Prostate gland (tissue), 2 donors: ENCODE data around the gene INPP4B. TPM values are rescaled to one million over a fixed set of nuclear protein-coding genes. Genes with fewer than 3 reads are reported as not detected.

ENCODE experiments used
- DNase-seq: peaks from one replicate; pipeline ENCODE4 v3.0.0-alpha.2; 2019; ENCODE audit warnings: low spot score
- H3K27ac ChIP-seq, 2 donors: fragments of 200-600 bp; sonication (generic); 2 replicates each; pipeline ENCODE4 v1.5.1; 2017 to 2019
- H3K27me3 ChIP-seq: fragments of 200-600 bp; sonication (generic); replicated peaks from 2 replicates; pipeline ENCODE4 v1.5.1; 2019; ENCODE audit not compliant: insufficient read depth
- H3K36me3 ChIP-seq, 2 donors: fragments of 200-600 bp; sonication (generic); 1 replicate in 1 of 2; 2 replicates in 1 of 2; pipeline versions ENCODE4 v1.5.1 to v1.8.1; 2017 to 2019
- H3K4me1 ChIP-seq: fragments of 200-600 bp; sonication (generic); replicated peaks from 2 replicates; pipeline ENCODE4 v1.5.1; 2019
- H3K4me3 ChIP-seq, 2 donors: fragments of 200-600 bp; sonication (generic); 2 replicates each; pipeline ENCODE4 v1.5.1; 2017 to 2019
- H3K9me3 ChIP-seq: fragments of 200-600 bp; sonication (generic); 2 replicates; pipeline ENCODE4 v1.5.1; 2017
- CTCF ChIP-seq, 4 experiments: fragments of 200-600 bp in 2 of 4; fragments of 450-650 bp in 2 of 4; sonication (generic) in 2 of 4; IDR thresholded peaks; 1 replicate in 3 of 4; 2 replicates in 1 of 4; pipeline ENCODE4 v1.5.1; 2016 to 2019; ENCODE audit warnings: antibody characterized with exemption in 4 of 4, mild to moderate bottlenecking in 2 of 4, moderate library complexity in 2 of 4
- POLR2A ChIP-seq: fragments of 450-650 bp; IDR thresholded peaks from one replicate; pipeline ENCODE4 v1.6.1; 2016; ENCODE audit warnings: antibody characterized with exemption, mild to moderate bottlenecking
- POLR2AphosphoS5 ChIP-seq: sonication (generic); formaldehyde crosslinking; IDR thresholded peaks from one replicate; pipeline ENCODE4 v1.6.1; 2017; ENCODE audit warnings: antibody characterized with exemption
- WGBS: methylation state at CpG from one replicate; pipeline ENCODE4 v1.1.5; 2018; 5-methylcytosine and 5-hydroxymethylcytosine counted together
- intact Hi-C: fragments of 100-400 bp; cut with DNase I; formaldehyde crosslinking; loops from one replicate; pipeline ENCODE4 v1.14.2; 2022
- total RNA-seq, 2 donors: library from RNA; depleted of rRNA; stranded (reverse); fragments of >200 nt; gene quantifications; one replicate each; pipeline ENCODE4 v1.1.0, GENCODE V29; 2016

INPP4B gene
- total RNA-seq, 2 donors from 2014 or later, result 22.3 to 49.7 TPM

GRCh38 chr4:142065086-142065647, 780.9 kb downstream of the INPP4B start:
- intact Hi-C loops, result no loop called here
- Histone ChIP-seq H3K27me3 (no peaks in the 10 kb centered on the region), H3K9me3 (no peaks in the 10 kb centered on the region), H3K27ac (no peak overlapping the region), H3K4me1 (no peaks in the 10 kb centered on the region), H3K4me3 (no peak overlapping the region), H3K36me3 (no peaks in the 10 kb centered on the region)
- no peak for DNase-seq
- 97% methylated on average over 2 of the region's 2 CpGs for WGBS
- no peak for TF ChIP-seq POLR2AphosphoS5
- TF ChIP-seq CTCF (IDR thresholded peaks at IDR 0.05), result no peak
- no peak for TF ChIP-seq POLR2A

- no peaks in the 10 kb centered on the region for H3K27me3 ChIP-seq
- WGBS, result 92% methylated on average over 1 of the region's 1 CpG
- intact Hi-C loops, result no loop called here
- H3K9me3 ChIP-seq, result no peaks in the 10 kb centered on the region
- TF ChIP-seq CTCF (IDR thresholded peaks at IDR 0.05) (no peak), POLR2A (no peak), POLR2AphosphoS5 (no peak)
- no peak for DNase-seq
- no peaks in the 10 kb centered on the region for H3K36me3 ChIP-seq
- no peaks in the 10 kb centered on the region for H3K4me1 ChIP-seq
- H3K4me3 ChIP-seq, result no peak overlapping the region
- H3K27ac ChIP-seq, result no peak overlapping the region
Observed at GRCh38 chr4:142064181-142064580, 781.9 kb downstream of the INPP4B start.

GRCh38 chr4:142045996-142046395, 800.1 kb downstream of the INPP4B start:
- Histone ChIP-seq H3K9me3 (no peaks in the 10 kb centered on the region), H3K4me1 (no peaks in the 10 kb centered on the region), H3K27me3 (no peaks in the 10 kb centered on the region), H3K4me3 (no peak overlapping the region), H3K27ac (no peak overlapping the region), H3K36me3 (no peaks in the 10 kb centered on the region)
- 54% methylated on average over 2 of the region's 2 CpGs for WGBS
- DNase-seq, result no peak
- intact Hi-C loops, result no loop called here
- TF ChIP-seq CTCF (IDR thresholded peaks at IDR 0.05) (no peak), POLR2AphosphoS5 (no peak), POLR2A (no peak)

GRCh38 chr4:142044271-142044670, 801.8 kb downstream of the INPP4B start:
- Histone ChIP-seq H3K9me3 (no peaks in the 10 kb centered on the region), H3K4me3 (no peak overlapping the region), H3K36me3 (no peaks in the 10 kb centered on the region), H3K27ac (no peak overlapping the region), H3K27me3 (no peaks in the 10 kb centered on the region), H3K4me1 (no peaks in the 10 kb centered on the region)
- intact Hi-C loops, result no loop called here
- WGBS, result 51% methylated on average over 3 of the region's 3 CpGs
- DNase-seq, result no peak
- no peak for TF ChIP-seq POLR2A
- TF ChIP-seq POLR2AphosphoS5, result no peak
- no peak for TF ChIP-seq CTCF (IDR thresholded peaks at IDR 0.05)

GRCh38 chr4:142043509-142043908, 802.6 kb downstream of the INPP4B start:
- DNase-seq, result no peak
- no peaks in the 10 kb centered on the region for H3K9me3 ChIP-seq

More at GRCh38 chr4:142043509-142043908, 802.6 kb downstream of the INPP4B start:
- no peak overlapping the region for H3K27ac ChIP-seq
- TF ChIP-seq POLR2A (no peak), CTCF (IDR thresholded peaks at IDR 0.05) (no peak), POLR2AphosphoS5 (no peak)
- no peaks in the 10 kb centered on the region for H3K36me3 ChIP-seq
- intact Hi-C loops, result no loop called here
- H3K27me3 ChIP-seq, result no peaks in the 10 kb centered on the region
- no peaks in the 10 kb centered on the region for H3K4me1 ChIP-seq
- H3K4me3 ChIP-seq, result no peak overlapping the region
